ENCODE results near the gene CD300LG.
"Not testable (repeated sequence)": the region's sequence is repeated elsewhere in the genome, so short reads cannot be mapped to it uniquely, and the experiment has no call there.

CD300LG gene

GRCh38 chr17:43826206-43826605 lies 20.8 kb upstream of the CD300LG start:
- no peak for DNase-seq

- DNase-seq, result no peak
Measured at GRCh38 chr17:43827596-43827995, 19.4 kb upstream of the CD300LG start.

GRCh38 chr17:43829738-43830137 lies 17.2 kb upstream of the CD300LG start:
- DNase-seq, result no peak

- DNase-seq, result no peak
Measured at GRCh38 chr17:43830510-43831140, 16.4 kb upstream of the CD300LG start.

GRCh38 chr17:43831633-43832032 lies 15.3 kb upstream of the CD300LG start:
- no peak for DNase-seq

- no peak for DNase-seq
Measured at GRCh38 chr17:43832168-43832975, 14.6 kb upstream of the CD300LG start.

GRCh38 chr17:43832976-43833829 lies 13.8 kb upstream of the CD300LG start, which contains the start of gene MPP3:
Gene MPP3, minus strand, starts transcription at chr17:43833146. Its CDS starts 1,240 bp downstream, at chr17:43831906.
- peak; percentile 71 for DNase-seq

GRCh38 chr17:43834106-43834505 lies 12.9 kb upstream of the CD300LG start:
- peak; percentile 33 for DNase-seq

GRCh38 chr17:43839670-43840108 lies 7.3 kb upstream of the CD300LG start:
- peak; percentile 95 for DNase-seq

GRCh38 chr17:43840814-43841213 lies 6.2 kb upstream of the CD300LG start:
- DNase-seq, result no peak

- no peak for DNase-seq
Measured at GRCh38 chr17:43841282-43841681, 5.7 kb upstream of the CD300LG start.

- not testable (repeated sequence) for DNase-seq
Measured at GRCh38 chr17:43842091-43842974, 4.6 kb upstream of the CD300LG start.

- no peak for DNase-seq
Measured at GRCh38 chr17:43842975-43843325, 4.0 kb upstream of the CD300LG start.

- no peak for DNase-seq
Measured at GRCh38 chr17:43844241-43844640, 2.7 kb upstream of the CD300LG start.

- no peak for DNase-seq
Measured at GRCh38 chr17:43845766-43846165, 1.2 kb upstream of the CD300LG start.

- DNase-seq, result peak; percentile 28
Measured at GRCh38 chr17:43846221-43846712, 709 bp upstream of the CD300LG start.

- no peak for DNase-seq
Measured at GRCh38 chr17:43848601-43849000, 1.6 kb downstream of the CD300LG start.

GRCh38 chr17:43849116-43849515 lies 2.1 kb downstream of the CD300LG start:
- DNase-seq, result no peak

- DNase-seq, result no peak
Measured at GRCh38 chr17:43852571-43852970, 5.6 kb downstream of the CD300LG start.

- no peak for DNase-seq
Measured at GRCh38 chr17:43853546-43853945, 6.6 kb downstream of the CD300LG start.

- no peak for DNase-seq
Measured at GRCh38 chr17:43854498-43854897, 7.5 kb downstream of the CD300LG start.

GRCh38 chr17:43855061-43855460 lies 8.1 kb downstream of the CD300LG start:
- DNase-seq, result no peak

All from COR-L47 (cell line).